H9 (cell line): ENCODE data around the gene CA12. TPM values are rescaled to one million over a fixed set of nuclear protein-coding genes. Genes with fewer than 3 reads are reported as not detected.

Experiments
- DNase-seq: peaks from one replicate; pipeline ENCODE4 v3.0.0-alpha.2; 2017
- H2AFZ ChIP-seq: one replicate; pipeline ENCODE4 v1.6.1; 2013; ENCODE audit warnings: mild to moderate bottlenecking, low read length, control low read depth, moderate library complexity
- H2AK5ac ChIP-seq: 2 replicates; pipeline ENCODE4 v1.6.1; 2013; ENCODE audit warnings: low read length, control low read depth, mixed read lengths; ENCODE audit not compliant: insufficient read length
- H2BK120ac ChIP-seq: one replicate; pipeline ENCODE4 v1.6.1; 2013; ENCODE audit warnings: low read depth, mild to moderate bottlenecking, low read length, control low read depth, inconsistent platforms; ENCODE audit not compliant: poor library complexity, severe bottlenecking
- H2BK12ac ChIP-seq: 2 replicates; pipeline ENCODE4 v1.6.1; 2013; ENCODE audit warnings: low read length, control low read depth, mixed read lengths, low read depth; ENCODE audit not compliant: insufficient read length
- H2BK15ac ChIP-seq: 2 replicates; pipeline ENCODE4 v1.6.1; 2013; ENCODE audit warnings: low read depth, low read length, control low read depth
- H2BK20ac ChIP-seq: one replicate; pipeline ENCODE4 v1.6.1; 2013; ENCODE audit warnings: low read depth, mild to moderate bottlenecking, low read length, control low read depth, inconsistent platforms; ENCODE audit not compliant: poor library complexity, severe bottlenecking
- H2BK5ac ChIP-seq: 2 replicates; pipeline ENCODE4 v1.6.1; 2013; ENCODE audit warnings: low read length, control low read depth, mixed read lengths; ENCODE audit not compliant: insufficient read length
- H3K14ac ChIP-seq: 2 replicates; pipeline ENCODE4 v1.6.1; 2013; ENCODE audit warnings: low read length, control low read depth; ENCODE audit not compliant: insufficient read depth
- H3K18ac ChIP-seq: 2 replicates; pipeline ENCODE4 v1.6.1; 2013; ENCODE audit warnings: low read depth, mild to moderate bottlenecking, mixed read lengths, low read length, control low read depth; ENCODE audit not compliant: insufficient read length
- H3K23ac ChIP-seq: 2 replicates; pipeline ENCODE4 v1.6.1; 2013; ENCODE audit warnings: low read length, control low read depth, mixed read lengths, low read depth; ENCODE audit not compliant: insufficient read length
- H3K23me2 ChIP-seq: 2 replicates; pipeline ENCODE4 v1.6.1; 2013; ENCODE audit warnings: low read depth, mild to moderate bottlenecking, mixed read lengths, low read length, control low read depth; ENCODE audit not compliant: insufficient read length, poor library complexity, severe bottlenecking
- H3K27ac ChIP-seq: 2 replicates; pipeline ENCODE4 v1.5.1; 2013; ENCODE audit warnings: low read length, control low read depth, mixed read lengths, low read depth; ENCODE audit not compliant: insufficient read length
- H3K27me3 ChIP-seq: 2 replicates; pipeline ENCODE4 v1.6.1; 2013; ENCODE audit warnings: low read length, control low read depth, inconsistent platforms; ENCODE audit not compliant: insufficient read depth
- H3K4ac ChIP-seq: 2 replicates; pipeline ENCODE4 v1.6.1; 2013; ENCODE audit warnings: low read depth, mild to moderate bottlenecking, control low read depth, inconsistent platforms, low read length, moderate library complexity
- H3K4me1 ChIP-seq: 2 replicates; pipeline ENCODE4 v1.6.1; 2013; ENCODE audit warnings: low read length, control low read depth, inconsistent platforms; ENCODE audit not compliant: insufficient read depth
- H3K4me2 ChIP-seq: 2 replicates; pipeline ENCODE4 v1.6.1; 2013; ENCODE audit warnings: low read length, control low read depth, mixed read lengths; ENCODE audit not compliant: insufficient read length, insufficient read depth
- H3K56ac ChIP-seq: 2 replicates; pipeline ENCODE4 v1.6.1; 2013; ENCODE audit warnings: low read depth, mild to moderate bottlenecking, mixed read lengths, low read length, control low read depth; ENCODE audit not compliant: insufficient read length
- H3K79me1 ChIP-seq: 2 replicates; pipeline ENCODE4 v1.6.1; 2013; ENCODE audit warnings: low read depth, mild to moderate bottlenecking, moderate library complexity, low read length, control low read depth, inconsistent platforms; ENCODE audit not compliant: insufficient read depth, poor library complexity, severe bottlenecking
- H3K79me2 ChIP-seq: 2 replicates; pipeline ENCODE4 v1.6.1; 2013; ENCODE audit warnings: low read length, control low read depth, inconsistent platforms; ENCODE audit not compliant: insufficient read depth
- H3K9ac ChIP-seq: 2 replicates; pipeline ENCODE4 v1.6.1; 2013; ENCODE audit warnings: low read length, control low read depth, mixed read lengths; ENCODE audit not compliant: insufficient read length; ENCODE audit errors: extremely low read depth
- H3K9me3 ChIP-seq: one replicate; pipeline ENCODE4 v1.6.1; 2013; ENCODE audit warnings: low read depth, low read length, inconsistent platforms; ENCODE audit not compliant: control insufficient read depth
- H3T11ph ChIP-seq: one replicate; pipeline ENCODE4 v1.6.1; 2013; ENCODE audit warnings: mild to moderate bottlenecking, low read length, control low read depth, inconsistent platforms
- H4K20me1 ChIP-seq: one replicate; pipeline ENCODE4 v1.6.1; 2013; ENCODE audit not compliant: control insufficient read depth, insufficient read length, insufficient read depth
- H4K5ac ChIP-seq: 2 replicates; pipeline ENCODE4 v1.6.1; 2013; ENCODE audit warnings: low read depth, mild to moderate bottlenecking, mixed read lengths, low read length, control low read depth; ENCODE audit not compliant: insufficient read length
- H4K8ac ChIP-seq: replicated peaks from 2 replicates; pipeline ENCODE4 v1.6.1; 2013; ENCODE audit warnings: low read length, control low read depth, mixed read lengths, low read depth; ENCODE audit not compliant: insufficient read length
- H4K91ac ChIP-seq: 2 replicates; pipeline ENCODE4 v1.6.1; 2013; ENCODE audit warnings: low read depth, mild to moderate bottlenecking, moderate library complexity, mixed read lengths, low read length, control low read depth; ENCODE audit not compliant: insufficient read length
- H3K27ac Mint-ChIP-seq, 3 experiments: 2 replicates in 2 of 3; 3 replicates in 1 of 3; pipeline ENCODE4 v1.8.0; 2020 to 2021; ENCODE audit warnings: mixed read lengths in 3 of 3, mild to moderate bottlenecking in 1 of 3, moderate library complexity in 1 of 3
- H3K27me3 Mint-ChIP-seq: 2 replicates; pipeline ENCODE4 v1.8.0; 2021; ENCODE audit warnings: low read depth, mild to moderate bottlenecking, moderate library complexity, mixed read lengths
- H3K36me3 Mint-ChIP-seq, 3 experiments: 2 replicates in 2 of 3; 3 replicates in 1 of 3; pipeline ENCODE4 v1.8.0; 2020 to 2021; ENCODE audit warnings: low read depth in 3 of 3, mixed read lengths in 3 of 3; ENCODE audit not compliant: insufficient read depth in 1 of 3
- H3K4me1 Mint-ChIP-seq, 2 experiments: 2 replicates each; pipeline ENCODE4 v1.8.0; 2020; ENCODE audit warnings: mixed read lengths in 2 of 2
- H3K4me3 Mint-ChIP-seq, 2 experiments: 2 replicates in 1 of 2; 3 replicates in 1 of 2; pipeline ENCODE4 v1.8.0; 2020 to 2021; ENCODE audit warnings: mild to moderate bottlenecking in 2 of 2, mixed read lengths in 2 of 2, moderate library complexity in 1 of 2
- H3K9me3 Mint-ChIP-seq, 2 experiments: 2 replicates in 1 of 2; 3 replicates in 1 of 2; pipeline ENCODE4 v1.8.0; 2020; ENCODE audit warnings: mild to moderate bottlenecking in 2 of 2, mixed read lengths in 2 of 2, moderate library complexity in 1 of 2
- WGBS: extraction: QIAGEN DNeasy Blood & Tissue Kit; methylation state at CpG from one replicate; pipeline ENCODE4 v1.1.7; 2013; ENCODE audit warnings: missing lambda C conversion rate, low lambda C conversion rate, mixed read lengths; ENCODE audit not compliant: insufficient read length; ENCODE audit errors: extremely low coverage; 5-methylcytosine and 5-hydroxymethylcytosine counted together
- total RNA-seq: library from RNA; stranded (reverse); gene quantifications from 2 replicates; pipeline ENCODE4 v1.2.1, GENCODE V29; 2021
- TF ChIP-seq, protein P1 (sequence below): fragments of 200-600 bp; sonication (generic); conservative IDR thresholded peaks from 3 replicates; pipeline ENCODE4 v1.8.0; 2021; ENCODE audit warnings: antibody characterized with exemption, mild to moderate bottlenecking

The CA12 gene
- total RNA-seq, 1 experiment from 2014 or later, result 0.68 TPM

DNA sequence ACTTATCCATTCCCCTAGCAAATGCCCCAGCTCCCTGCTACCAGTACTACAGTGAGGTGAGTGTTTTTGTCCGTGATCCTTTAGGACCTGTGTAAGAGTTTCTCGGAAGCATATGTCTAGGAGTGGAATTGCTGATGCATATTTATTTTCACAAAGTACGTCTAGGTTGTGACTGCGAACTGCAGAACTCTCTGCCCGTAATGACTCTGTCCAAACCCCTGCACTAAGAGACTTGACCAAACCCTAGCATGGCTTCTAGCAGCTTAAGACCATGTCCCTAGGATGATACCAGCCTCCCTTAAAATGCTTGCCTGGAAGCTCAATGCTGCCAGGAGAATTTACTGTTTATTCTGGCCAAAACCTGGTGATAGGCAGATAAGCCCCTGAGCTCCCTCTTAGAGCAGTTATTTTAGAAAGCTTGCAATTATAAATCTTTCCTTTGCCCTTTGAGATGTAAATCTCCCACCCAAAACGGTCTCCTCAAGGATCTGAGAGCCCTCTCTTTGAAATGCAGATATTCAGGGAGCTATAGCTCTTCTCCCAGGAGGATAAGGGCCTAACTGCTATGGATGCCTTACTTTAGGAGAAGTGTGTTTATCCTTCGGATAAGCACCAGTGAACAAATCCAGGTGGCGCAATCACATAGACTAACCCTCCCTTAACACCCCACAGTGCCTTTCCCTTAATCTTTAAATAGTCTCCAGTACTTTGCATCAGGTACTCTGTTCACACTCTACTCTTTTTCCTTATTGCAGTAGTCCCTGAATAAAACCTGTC is 14.7 kb upstream of the CA12 start:
- H3K9me3 Mint-ChIP-seq, result no peaks in the 10 kb centered on the region; a peak in 1 of 5 replicates
- no CpG with 5 or more reads among the region's 8 CpGs for WGBS

More for the DNA sequence above, 14.7 kb upstream of the CA12 start:
- no peak overlapping the region for H2BK120ac ChIP-seq
- H3K27ac ChIP-seq, result no peak overlapping the region
- Mint-ChIP-seq H3K27me3 (peaks cover 78% of the 10 kb centered on the region), H3K4me1 (peaks cover 21 to 23% of the 10 kb centered on the region in 2 experiments), H3K36me3 (no peaks in the 10 kb centered on the region), H3K4me3 (no peak overlapping the region), H3K27ac (peak overlapping the region in 1 of 3 experiments; percentile 15; a peak in 1 of 7 replicates)
- H3K23ac ChIP-seq, result no peak overlapping the region
- no peak overlapping the region for H3K4ac ChIP-seq
- no peak overlapping the region for H2BK5ac ChIP-seq
- no peak overlapping the region for H3K4me2 ChIP-seq
- H3K4me1 ChIP-seq, result peaks cover 4% of the 10 kb centered on the region; the same call in 1 of the 2 replicates
- H4K20me1 ChIP-seq, result no peaks in the 10 kb centered on the region
- H2AK5ac ChIP-seq, result no peak overlapping the region
- H3K9ac ChIP-seq, result no peak overlapping the region
- no peak overlapping the region for H3K18ac ChIP-seq
- H3K27me3 ChIP-seq, result peaks cover 7% of the 10 kb centered on the region; the same call in 1 of the 2 replicates
- H3K9me3 ChIP-seq, result no peaks in the 10 kb centered on the region
- peak; percentile 47 for DNase-seq
- no peak overlapping the region for H3K14ac ChIP-seq
- no peak overlapping the region for H2BK20ac ChIP-seq
- H3K79me2 ChIP-seq, result no peaks in the 10 kb centered on the region
- no peaks in the 10 kb centered on the region for H3K79me1 ChIP-seq
- no peak overlapping the region for H4K8ac ChIP-seq
- TF ChIP-seq, protein P1, sequence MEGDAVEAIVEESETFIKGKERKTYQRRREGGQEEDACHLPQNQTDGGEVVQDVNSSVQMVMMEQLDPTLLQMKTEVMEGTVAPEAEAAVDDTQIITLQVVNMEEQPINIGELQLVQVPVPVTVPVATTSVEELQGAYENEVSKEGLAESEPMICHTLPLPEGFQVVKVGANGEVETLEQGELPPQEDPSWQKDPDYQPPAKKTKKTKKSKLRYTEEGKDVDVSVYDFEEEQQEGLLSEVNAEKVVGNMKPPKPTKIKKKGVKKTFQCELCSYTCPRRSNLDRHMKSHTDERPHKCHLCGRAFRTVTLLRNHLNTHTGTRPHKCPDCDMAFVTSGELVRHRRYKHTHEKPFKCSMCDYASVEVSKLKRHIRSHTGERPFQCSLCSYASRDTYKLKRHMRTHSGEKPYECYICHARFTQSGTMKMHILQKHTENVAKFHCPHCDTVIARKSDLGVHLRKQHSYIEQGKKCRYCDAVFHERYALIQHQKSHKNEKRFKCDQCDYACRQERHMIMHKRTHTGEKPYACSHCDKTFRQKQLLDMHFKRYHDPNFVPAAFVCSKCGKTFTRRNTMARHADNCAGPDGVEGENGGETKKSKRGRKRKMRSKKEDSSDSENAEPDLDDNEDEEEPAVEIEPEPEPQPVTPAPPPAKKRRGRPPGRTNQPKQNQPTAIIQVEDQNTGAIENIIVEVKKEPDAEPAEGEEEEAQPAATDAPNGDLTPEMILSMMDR, result peak; percentile 41; the same call in 2 of the 3 replicates
- no peak overlapping the region for H2AFZ ChIP-seq
- no peak overlapping the region for H2BK12ac ChIP-seq
- no peak overlapping the region for H4K5ac ChIP-seq
- H2BK15ac ChIP-seq, result no peak overlapping the region
- H3T11ph ChIP-seq, result no peak overlapping the region
- H4K91ac ChIP-seq, result no peak overlapping the region
- no peaks in the 10 kb centered on the region for H3K23me2 ChIP-seq
- no peak overlapping the region for H3K56ac ChIP-seq
